IMR-90 (cell line): ENCODE data around the gene ITSN1. TPM values are rescaled to one million over a fixed set of nuclear protein-coding genes. Genes with fewer than 3 reads are reported as not detected.

Experiments used
- ATAC-seq: fragments of 200-7000 bp; cut with Tn5 transposase; 2 replicates; pipeline ENCODE4 v1.9.1; 2020; ENCODE audit warnings: low read depth, mild to moderate bottlenecking, moderate library complexity
- BruUV-seq: library from RNA; stranded (reverse); fragments of 400-500 nt; replicated peaks from 2 replicates; lab custom pipeline; 2021; lab: Mats Ljungman, UMichigan
- CTCF ChIA-PET: fragments of 300-600 bp; formaldehyde crosslinking; extraction: SDS; loops from one replicate; lab custom pipeline; 2021; ENCODE audit warnings: antibody characterized with exemption; lab: Yijun Ruan, JAX
- POLR2A ChIA-PET: fragments of 300-600 bp; sonication (Branson Sonifier 250); formaldehyde crosslinking; loops from one replicate; lab custom pipeline; 2022; ENCODE audit warnings: antibody characterized with exemption; ENCODE audit not compliant: unreplicated experiment; lab: Charles Lee
- DNase-seq: peaks from one replicate; pipeline ENCODE4 v3.0.0; 2013
- H2AFZ ChIP-seq: replicated peaks from 2 replicates; pipeline ENCODE3; 2013; ENCODE audit warnings: low read length, mild to moderate bottlenecking; ENCODE audit not compliant: poor library complexity
- H2AK5ac ChIP-seq: 2 replicates; pipeline ENCODE4 v1.6.1; 2013; ENCODE audit warnings: low read depth, low read length, inconsistent platforms
- H2AK9ac ChIP-seq: replicated peaks from 2 replicates; pipeline ENCODE3; 2013; ENCODE audit warnings: mild to moderate bottlenecking, low read depth, low read length, moderate library complexity; ENCODE audit not compliant: poor library complexity
- H2BK120ac ChIP-seq: 2 replicates; pipeline ENCODE4 v1.6.1; 2013; ENCODE audit warnings: low read depth, low read length, inconsistent platforms
- H2BK15ac ChIP-seq: 3 replicates; pipeline ENCODE4 v1.6.1; 2013; ENCODE audit warnings: low read depth, low read length, inconsistent platforms
- H2BK20ac ChIP-seq: 2 replicates; pipeline ENCODE4 v1.6.1; 2013; ENCODE audit warnings: low read depth, mild to moderate bottlenecking, inconsistent platforms, low read length, moderate library complexity
- H2BK5ac ChIP-seq: 2 replicates; pipeline ENCODE4 v1.6.1; 2013; ENCODE audit warnings: mild to moderate bottlenecking, low read depth, low read length, inconsistent platforms; ENCODE audit not compliant: poor library complexity, severe bottlenecking
- H3K14ac ChIP-seq: replicated peaks from 2 replicates; pipeline ENCODE4 v1.6.1; 2013; ENCODE audit warnings: low read depth, low read length, inconsistent platforms
- H3K18ac ChIP-seq: 2 replicates; pipeline ENCODE4 v1.6.1; 2013; ENCODE audit warnings: low read depth, low read length, control low read depth
- H3K23ac ChIP-seq: 2 replicates; pipeline ENCODE4 v1.6.1; 2013; ENCODE audit warnings: low read depth, low read length, inconsistent platforms
- H3K27ac ChIP-seq: 2 replicates; pipeline ENCODE4 v1.5.1; 2013; ENCODE audit warnings: mild to moderate bottlenecking, control low read depth, low read length; ENCODE audit not compliant: insufficient read depth
- H3K27me3 ChIP-seq: 2 replicates; pipeline ENCODE4 v1.6.1; 2013; ENCODE audit warnings: low read length; ENCODE audit not compliant: control insufficient read depth, insufficient read depth
- H3K36me3 ChIP-seq: 2 replicates; pipeline ENCODE4 v1.6.1; 2013; ENCODE audit warnings: low read length, mixed read lengths; ENCODE audit not compliant: control insufficient read depth, insufficient read depth
- H3K4ac ChIP-seq: 2 replicates; pipeline ENCODE4 v1.6.1; 2013; ENCODE audit warnings: low read depth, low read length, inconsistent platforms
- H3K4me1 ChIP-seq: 2 replicates; pipeline ENCODE4 v1.6.1; 2013; ENCODE audit warnings: low read length, mixed read lengths; ENCODE audit not compliant: control insufficient read depth, insufficient read depth
- H3K4me2 ChIP-seq: 2 replicates; pipeline ENCODE4 v1.6.1; 2013; ENCODE audit warnings: low read depth, mild to moderate bottlenecking, control low read depth, low read length, moderate library complexity
- H3K4me3 ChIP-seq: 2 replicates; pipeline ENCODE4 v1.5.1; 2013; ENCODE audit warnings: low read depth, mild to moderate bottlenecking, control low read depth, low read length, moderate library complexity; ENCODE audit not compliant: insufficient read depth
- H3K56ac ChIP-seq: 2 replicates; pipeline ENCODE4 v1.6.1; 2013; ENCODE audit warnings: low read length, inconsistent platforms; ENCODE audit not compliant: insufficient read depth; ENCODE audit errors: extremely low read depth
- H3K79me1 ChIP-seq, 2 experiments: 2 replicates each; pipeline ENCODE4 v1.6.1; 2013; ENCODE audit warnings: low read length in 2 of 2, inconsistent platforms in 1 of 2, low read depth in 1 of 2
- H3K9ac ChIP-seq: 2 replicates; pipeline ENCODE4 v1.6.1; 2013; ENCODE audit warnings: low read depth, low read length, control low read depth
- H3K9me1 ChIP-seq: 2 replicates; pipeline ENCODE4 v1.6.1; 2013; ENCODE audit warnings: low read length, inconsistent platforms; ENCODE audit not compliant: insufficient read depth
- H3K9me3 ChIP-seq: 2 replicates; pipeline ENCODE4 v1.6.1; 2013; ENCODE audit warnings: low read length; ENCODE audit not compliant: control insufficient read depth, insufficient read depth
- H4K20me1 ChIP-seq: 2 replicates; pipeline ENCODE4 v1.6.1; 2013; ENCODE audit warnings: low read length, inconsistent platforms; ENCODE audit not compliant: insufficient read depth
- H4K5ac ChIP-seq: 2 replicates; pipeline ENCODE4 v1.6.1; 2013; ENCODE audit warnings: mild to moderate bottlenecking, low read depth, low read length, control low read depth
- H4K8ac ChIP-seq, 2 experiments: 2 replicates each; pipeline ENCODE4 v1.6.1; 2013; ENCODE audit warnings: low read depth in 2 of 2, low read length in 2 of 2, control low read depth in 1 of 2, inconsistent platforms in 1 of 2
- H4K91ac ChIP-seq: 2 replicates; pipeline ENCODE4 v1.6.1; 2013; ENCODE audit warnings: low read depth, low read length, inconsistent platforms; ENCODE audit not compliant: insufficient read depth
- CEBPB ChIP-seq: IDR thresholded peaks from 2 replicates; pipeline ENCODE4 v1.6.1; 2012; ENCODE audit warnings: low read depth, low read length, improper control_type of control experiment
- CHD1 ChIP-seq: IDR thresholded peaks from 2 replicates; pipeline ENCODE4 v1.6.1; 2012; ENCODE audit warnings: low read depth, low read length, improper control_type of control experiment
- CTCF ChIP-seq: conservative IDR thresholded peaks from 2 replicates; pipeline ENCODE4 v1.5.1; 2012; ENCODE audit warnings: mild to moderate bottlenecking, low read depth, low read length, improper control_type of control experiment
- MAFK ChIP-seq: IDR thresholded peaks from 2 replicates; pipeline ENCODE4 v1.6.1; 2012; ENCODE audit warnings: low read depth, low read length, improper control_type of control experiment
- RAD21 ChIP-seq: IDR thresholded peaks from 2 replicates; pipeline ENCODE4 v1.6.1; 2012; ENCODE audit warnings: low read length, improper control_type of control experiment
- RFX5 ChIP-seq: IDR thresholded peaks from 2 replicates; pipeline ENCODE4 v1.8.0; 2012; ENCODE audit warnings: low read depth, mild to moderate bottlenecking, low read length, moderate library complexity
- SMC3 ChIP-seq: fragments of 150-350 bp; IDR thresholded peaks from 2 replicates; pipeline ENCODE4 v1.6.1; 2016; ENCODE audit warnings: low read depth, mild to moderate bottlenecking, antibody characterized with exemption, low read length, moderate library complexity
- USF2 ChIP-seq: fragments of 150-350 bp; IDR thresholded peaks from 2 replicates; pipeline ENCODE4 v1.6.1; 2017; ENCODE audit warnings: mild to moderate bottlenecking, antibody characterized with exemption, low read length, low read depth
- WGBS, 2 experiments: methylation state at CpG; one replicate each; pipeline versions ENCODE4 v1.1.5 to v1.1.7; 2013; ENCODE audit warnings: missing lambda C conversion rate in 2 of 2; ENCODE audit not compliant: insufficient read length in 1 of 2; ENCODE audit errors: extremely low coverage in 2 of 2; 5-methylcytosine and 5-hydroxymethylcytosine counted together
- dilution Hi-C: fragments of 300-500 bp; cut with HindIII; formaldehyde crosslinking; loops from one replicate; pipeline ENCODE4 v1.14.3; 2018; ENCODE audit warnings: low sequenced_read_pairs; ENCODE audit not compliant: unreplicated experiment
- in situ Hi-C: fragments of 300-500 bp; cut with MboI; formaldehyde crosslinking; loops from 3 replicates; pipeline ENCODE4 v1.14.3; 2019; ENCODE audit warnings: low sequenced_read_pairs, inconsistent platforms, mixed read lengths
- intact Hi-C: fragments of 100-400 bp; cut with micrococcal nuclease; formaldehyde crosslinking; loops from 2 replicates; pipeline ENCODE4 v1.10.0; 2022
- polyA plus RNA-seq, 3 experiments: library from polyadenylated mRNA; depleted of rRNA; stranded (reverse); fragments of >200 nt; gene quantifications; 2 replicates each; pipeline ENCODE4 v1.2.3, GENCODE V29; 2012; ENCODE audit warnings: low replicate concordance in 1 of 3
- total RNA-seq: library from RNA; depleted of rRNA; stranded (reverse); fragments of >200 nt; gene quantifications from 2 replicates; pipeline ENCODE4 v1.2.3, GENCODE V29; 2012
- TF ChIP-seq, protein P1 (sequence below): fragments of 150-350 bp; IDR thresholded peaks from 2 replicates; pipeline ENCODE4 v1.6.1; 2016; ENCODE audit warnings: low read depth, mild to moderate bottlenecking, low read length, moderate library complexity, borderline replicate concordance

The ITSN1 gene
- total and polyA plus RNA-seq, 2 of the 4 experiments (the other 2 are of a cell fraction), result 45.4 to 62.0 TPM

- Histone ChIP-seq H4K8ac (no peak overlapping the region), H2BK15ac (no peak overlapping the region), H2BK20ac (no peak overlapping the region), H2BK120ac (no peak overlapping the region), H3K27me3 (peaks cover 7% of the 10 kb centered on the region; the same call in 1 of the 2 replicates), H2AFZ (no peak overlapping the region), H3K14ac (no peak overlapping the region), H3K9ac (no peak overlapping the region), H3K79me1 (no peaks in the 10 kb centered on the region), H4K5ac (no peak overlapping the region), H3K4ac (no peak overlapping the region), H3K27ac (no peak overlapping the region), H3K4me1 (no peaks in the 10 kb centered on the region), H3K56ac (no peak overlapping the region), H3K9me3 (no peaks in the 10 kb centered on the region), H3K36me3 (no peaks in the 10 kb centered on the region), H3K23ac (no peak overlapping the region), H4K20me1 (no peaks in the 10 kb centered on the region), H2BK5ac (no peak overlapping the region), H3K4me3 (no peak overlapping the region), H4K91ac (no peak overlapping the region), H2AK5ac (no peak overlapping the region), H3K9me1 (no peaks in the 10 kb centered on the region), H2AK9ac (no peak overlapping the region), H3K4me2 (no peak overlapping the region), H3K18ac (no peak overlapping the region)
- in situ Hi-C loops, result no loop called here
- ChIA-PET POLR2A (no interaction called here), CTCF (interaction anchor here (0.7 kb wide), 1 partner anchor 14 kb away, joined by 3 read pairs; no protein-coding TSS in a partner anchor)
- no peak for ATAC-seq
- no peak for TF ChIP-seq SMC3
- TF ChIP-seq, protein P1, sequence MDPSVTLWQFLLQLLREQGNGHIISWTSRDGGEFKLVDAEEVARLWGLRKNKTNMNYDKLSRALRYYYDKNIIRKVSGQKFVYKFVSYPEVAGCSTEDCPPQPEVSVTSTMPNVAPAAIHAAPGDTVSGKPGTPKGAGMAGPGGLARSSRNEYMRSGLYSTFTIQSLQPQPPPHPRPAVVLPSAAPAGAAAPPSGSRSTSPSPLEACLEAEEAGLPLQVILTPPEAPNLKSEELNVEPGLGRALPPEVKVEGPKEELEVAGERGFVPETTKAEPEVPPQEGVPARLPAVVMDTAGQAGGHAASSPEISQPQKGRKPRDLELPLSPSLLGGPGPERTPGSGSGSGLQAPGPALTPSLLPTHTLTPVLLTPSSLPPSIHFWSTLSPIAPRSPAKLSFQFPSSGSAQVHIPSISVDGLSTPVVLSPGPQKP, result no peak
- no peak for TF ChIP-seq CHD1
- TF ChIP-seq USF2, result no peak
- TF ChIP-seq RFX5, result no peak
- no peak for TF ChIP-seq CEBPB
- no peak for TF ChIP-seq MAFK
- no peak for TF ChIP-seq CTCF
- TF ChIP-seq RAD21, result no peak
- 60% methylated on average over 1 of the region's 6 CpGs; no CpG with 5 or more reads in 1 of the 2 experiments for WGBS, 2 experiments
- dilution Hi-C loops, result no loop called here
- DNase-seq, result no peak
- intact Hi-C loops, result no loop called here
- BruUV-seq, result no TSS peak
Measured at GRCh38 chr21:33855190-33855589, 212.9 kb downstream of the ITSN1 start.
